RCC 7860 (cell line): ENCODE data around the gene PPP4R1.
A peak's percentile ranks its signal among the peaks of the same experiment; 100 is the strongest.

Experiments
- DNase-seq: peaks from one replicate; pipeline ENCODE4 v3.0.0-alpha.2; 2015; ENCODE audit warnings: low spot score
- FAIRE-seq: peaks from 2 replicates; lab custom pipeline; 2012; peaks lifted over from hg19 to GRCh38; lab: Jason Lieb, UNC

The PPP4R1 gene

DNA sequence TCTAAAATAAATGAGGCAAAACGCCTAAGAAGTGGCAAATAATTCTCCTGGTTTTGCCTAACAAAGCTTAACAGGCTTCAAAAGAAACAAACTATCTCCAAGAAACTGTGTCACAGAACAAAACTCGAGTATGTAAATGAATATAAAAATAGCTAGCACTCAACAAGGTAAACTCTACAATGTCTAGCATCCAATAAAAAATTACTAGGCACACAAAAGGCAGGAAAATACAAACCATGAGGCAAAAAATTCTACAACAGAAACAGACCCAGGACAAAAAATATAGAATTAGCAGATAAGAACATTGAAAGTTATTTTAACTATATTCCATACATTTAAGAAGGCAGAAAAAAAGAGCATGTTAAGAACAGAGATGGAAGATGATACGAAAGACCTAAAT is 16.8 kb downstream of the PPP4R1 start:
- FAIRE-seq: no peak
- no peak for DNase-seq

DNA sequence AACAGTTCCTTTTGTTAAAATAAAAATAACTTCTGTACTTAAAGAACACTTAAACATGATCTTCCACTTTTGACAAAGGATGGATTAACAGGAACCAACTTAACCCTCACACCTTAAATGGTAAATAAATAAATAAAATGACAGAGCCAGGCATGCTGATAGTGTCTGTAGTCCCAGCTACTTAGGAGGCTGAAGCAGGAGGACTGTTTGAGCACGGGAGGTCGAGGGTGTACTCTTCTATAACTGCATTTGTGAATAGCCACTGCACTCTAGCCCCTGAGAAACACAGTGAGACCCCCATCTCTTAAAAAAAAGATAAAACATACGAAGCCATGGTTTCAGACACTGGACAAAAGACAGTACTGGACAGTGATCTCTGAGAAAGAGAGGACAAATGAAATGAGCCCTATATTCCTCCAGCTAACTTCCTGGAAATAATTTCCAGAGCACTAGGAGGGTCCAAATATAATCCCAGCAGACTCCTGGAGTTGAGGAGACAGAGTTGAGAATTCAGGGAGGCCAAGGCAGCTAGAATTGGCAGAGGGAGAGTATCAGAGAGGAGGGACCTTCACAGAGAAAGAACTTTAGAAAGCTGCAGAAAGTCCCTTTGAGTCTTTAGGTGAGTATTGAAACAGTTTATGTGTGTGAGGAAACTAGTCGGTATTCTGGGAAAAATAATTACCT is 17.4 kb downstream of the PPP4R1 start:
- no peak for DNase-seq

DNA sequence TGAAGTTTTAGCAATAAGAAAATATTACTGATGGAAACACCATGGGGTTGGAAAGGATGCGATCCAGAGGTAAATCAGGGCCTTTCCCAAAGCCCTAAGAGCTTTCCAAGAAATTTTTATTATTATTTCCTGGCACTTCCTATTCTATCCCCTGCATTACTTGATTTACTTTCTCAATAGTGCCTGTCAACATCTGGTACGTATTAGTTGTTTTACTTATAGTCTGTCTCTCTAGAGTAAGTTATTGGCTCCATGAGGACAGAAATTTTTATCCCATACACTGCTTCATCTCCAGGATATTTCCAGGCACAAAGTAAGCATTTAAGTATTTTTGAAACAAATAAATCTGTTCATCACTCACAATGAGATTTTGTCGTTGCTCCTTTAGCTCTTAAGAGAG is 18.1 kb downstream of the PPP4R1 start:
- FAIRE-seq (no peak), DNase-seq (no peak)

More for the DNA sequence above, 17.4 kb downstream of the PPP4R1 start:
- no peak for FAIRE-seq

DNA sequence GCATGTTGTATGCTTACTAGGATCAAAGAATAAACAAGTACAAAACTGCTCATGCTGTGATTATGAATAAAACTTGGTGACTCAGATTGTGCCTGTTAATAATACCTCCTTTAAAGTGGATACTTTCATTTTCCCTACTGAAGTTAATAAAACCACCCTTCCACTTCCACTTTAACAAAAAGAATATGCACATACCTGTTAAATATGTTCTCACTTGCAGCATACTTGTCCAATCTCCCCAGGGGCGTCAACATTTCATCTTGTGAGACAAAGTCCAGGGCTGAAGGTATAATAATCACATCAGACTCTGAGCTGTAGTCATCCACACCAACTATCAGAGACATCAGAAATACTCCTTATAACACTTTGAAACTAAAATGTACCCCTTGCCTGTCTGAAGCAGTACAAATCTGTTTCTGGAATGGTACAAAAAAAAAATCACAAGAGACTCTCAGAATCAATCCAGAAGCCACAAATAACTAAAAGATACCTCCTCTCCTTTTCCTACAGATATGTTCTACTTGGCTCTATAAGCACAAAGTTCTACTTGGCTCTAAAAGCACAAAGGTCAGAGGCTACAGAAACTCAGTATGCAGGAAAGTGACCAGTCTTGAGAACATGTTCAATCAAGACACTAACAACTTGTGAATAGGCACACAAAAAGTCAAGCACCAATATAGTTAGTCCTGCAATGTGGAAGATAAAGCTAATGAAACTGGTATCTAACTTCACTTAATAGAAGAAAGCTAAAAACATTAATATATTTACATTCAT is 19.3 kb downstream of the PPP4R1 start:
- no peak for DNase-seq

DNA sequence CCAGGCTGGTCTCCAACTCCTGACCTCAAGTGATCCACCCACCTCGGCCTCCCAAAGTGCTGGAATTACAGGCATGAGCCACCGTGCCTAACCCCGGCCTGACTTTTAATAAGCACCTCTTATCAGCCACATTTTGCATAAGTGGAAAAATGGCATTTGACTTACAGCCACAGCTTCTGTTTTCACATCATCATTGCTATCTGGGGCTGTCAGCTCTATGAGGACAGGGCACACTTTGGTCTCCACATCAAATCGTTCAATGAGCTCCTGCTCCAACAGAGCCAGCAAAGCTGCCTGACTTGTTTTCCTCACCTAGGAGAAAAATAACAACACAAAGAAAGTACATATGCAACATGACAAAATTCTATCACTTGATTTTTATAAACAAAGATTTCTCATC is 26.4 kb downstream of the PPP4R1 start:
- DNase-seq (no peak), FAIRE-seq (no peak)

More for the DNA sequence above, 19.3 kb downstream of the PPP4R1 start:
- FAIRE-seq: no peak

DNA sequence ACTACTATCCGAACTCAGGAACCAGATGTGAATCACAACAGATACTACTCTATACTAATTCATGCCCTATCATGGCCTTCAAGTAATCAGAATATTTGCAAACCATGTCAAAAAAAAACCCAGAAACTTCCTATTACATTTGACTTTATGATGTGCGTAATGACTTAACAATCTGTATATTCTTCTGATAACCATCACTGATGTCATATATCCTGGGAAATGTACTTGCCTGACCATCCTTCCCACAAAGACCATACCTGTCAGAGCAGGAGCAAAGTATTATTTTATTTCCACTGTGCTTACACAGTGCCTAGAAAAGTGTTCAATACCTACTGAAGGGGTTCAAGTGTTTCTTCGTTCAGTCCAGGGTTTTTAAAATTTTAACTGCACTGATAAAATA is 27.5 kb downstream of the PPP4R1 start:
- DNase-seq (no peak), FAIRE-seq (no peak)

DNA sequence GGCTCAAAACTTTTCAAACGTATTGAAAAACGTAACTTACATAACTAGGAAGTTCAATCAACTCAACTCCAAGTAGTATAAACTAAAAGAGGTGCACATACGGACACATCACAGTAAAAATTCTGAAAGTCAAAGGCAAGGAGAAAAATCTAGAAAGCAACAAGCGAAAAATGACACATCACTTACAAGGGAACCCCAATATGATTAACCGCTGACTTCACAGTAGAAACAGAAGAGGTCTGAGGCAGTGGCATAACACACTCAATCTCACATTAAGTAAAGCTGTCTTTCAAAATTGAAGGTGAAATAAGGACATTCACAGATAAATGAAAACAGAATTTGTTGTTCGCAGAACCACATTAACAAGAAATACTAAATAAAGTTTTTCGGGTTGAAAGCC is 32.7 kb downstream of the PPP4R1 start:
- FAIRE-seq (no peak), DNase-seq (no peak)

DNA sequence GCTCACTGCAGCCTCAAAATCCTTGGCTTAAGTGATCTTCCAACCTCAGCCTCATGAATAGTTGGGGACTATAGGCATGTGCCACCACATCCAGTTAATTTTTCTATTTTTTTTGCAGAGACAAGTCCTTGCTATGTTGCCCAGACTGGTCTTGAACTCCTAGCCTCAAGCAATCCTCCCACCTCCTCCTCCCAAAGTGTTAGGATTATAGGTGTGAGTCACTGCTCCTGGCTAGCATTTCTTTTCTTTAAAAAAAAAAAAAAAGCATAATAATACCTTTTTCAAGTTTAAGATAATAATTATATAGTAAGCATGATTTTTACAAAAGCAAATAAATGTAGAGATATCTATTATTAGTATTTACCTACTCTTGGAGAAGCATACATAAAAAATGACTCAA is 36.1 kb downstream of the PPP4R1 start:
- FAIRE-seq (no peak), DNase-seq (no peak)

DNA sequence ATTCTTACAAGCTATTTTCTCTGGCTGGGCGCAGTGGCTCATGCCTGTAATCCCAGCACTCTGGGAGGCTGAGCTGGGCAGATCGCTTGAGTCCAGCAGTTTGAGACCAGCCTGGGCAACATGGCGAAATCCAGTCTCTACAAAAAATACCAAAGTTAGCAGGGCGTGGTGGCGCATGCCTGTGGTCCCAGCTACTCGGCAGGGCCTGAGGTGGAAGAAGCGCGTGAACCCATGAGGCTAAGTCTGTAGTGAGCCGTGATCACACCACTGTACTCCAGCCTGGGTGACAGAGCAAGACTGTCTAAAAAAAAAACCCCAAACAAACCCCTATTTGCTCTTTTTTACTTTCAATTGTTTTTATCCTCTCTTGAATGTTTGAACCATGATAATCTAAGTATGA is 37.0 kb downstream of the PPP4R1 start:
- no peak for FAIRE-seq
- no peak for DNase-seq

DNA sequence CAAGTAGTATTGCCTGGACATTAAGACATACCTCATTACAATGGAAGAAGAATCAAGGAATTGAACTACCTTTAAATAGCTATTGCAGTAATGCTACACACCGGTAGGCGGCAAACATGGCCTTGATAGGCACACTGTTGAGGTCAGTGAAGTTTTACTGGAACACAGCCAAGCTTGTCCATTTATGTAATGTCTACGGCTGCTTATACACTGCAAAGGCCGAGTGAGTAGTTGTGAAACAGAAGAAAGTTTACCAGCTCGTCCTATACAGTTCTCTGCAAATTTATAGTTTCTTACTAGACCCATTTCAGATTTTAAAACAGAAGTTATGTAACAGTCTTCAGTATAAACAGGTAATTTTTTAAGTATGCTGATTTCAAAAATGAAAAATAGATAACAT is 38.8 kb downstream of the PPP4R1 start:
- peak; percentile 79 for DNase-seq
- FAIRE-seq: peak; percentile 73

DNA sequence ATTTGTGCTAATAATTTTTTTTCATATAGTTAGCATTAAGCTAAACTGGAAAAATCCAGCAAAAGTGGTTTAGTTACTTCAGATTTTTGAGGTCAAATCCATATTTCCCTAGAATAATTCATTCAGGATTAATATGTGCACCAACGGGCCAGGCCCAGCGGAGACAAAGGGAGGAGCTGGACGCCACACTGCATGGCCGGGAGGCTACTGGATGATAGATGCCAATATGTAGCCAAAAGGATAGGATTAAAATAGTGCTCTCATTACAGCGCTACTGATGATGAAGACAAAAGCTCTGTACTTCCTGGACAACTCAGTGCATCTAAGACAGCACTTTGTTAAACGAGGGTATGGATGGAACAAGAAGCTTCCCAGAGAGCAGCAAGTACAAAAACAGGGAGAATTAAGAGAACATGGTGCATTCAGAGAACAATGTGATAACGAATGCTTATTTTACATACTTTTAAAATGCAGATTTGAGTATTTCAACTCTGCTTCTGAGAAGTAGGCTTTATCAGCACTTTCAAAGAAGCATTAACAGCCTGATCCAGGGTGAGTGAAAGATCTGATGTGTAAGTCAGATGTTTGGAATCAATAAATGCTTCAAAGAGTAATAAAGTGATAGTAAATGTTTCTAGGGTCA is 39.8 kb downstream of the PPP4R1 start:
- no peak for FAIRE-seq

DNA sequence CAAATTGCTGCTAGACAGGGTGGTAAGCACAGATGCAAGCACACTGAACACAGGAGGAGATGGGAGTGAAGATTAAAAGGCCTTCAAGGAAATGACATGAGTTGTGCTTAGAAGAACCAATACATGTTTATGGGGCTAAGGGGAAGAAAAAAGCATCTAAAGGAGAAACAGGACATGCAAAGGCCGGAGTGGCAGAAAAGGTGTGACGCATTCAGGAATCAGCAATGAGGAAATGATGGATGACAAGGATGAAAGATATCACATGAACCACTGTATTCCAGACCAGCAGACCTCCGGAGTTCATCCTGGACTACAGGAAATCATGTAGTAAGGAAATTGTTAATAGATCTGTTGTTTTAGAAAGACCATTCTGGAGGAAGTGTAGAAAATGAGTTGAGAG is 42.8 kb downstream of the PPP4R1 start:
- no peak for FAIRE-seq
- no peak for DNase-seq

More for the DNA sequence above, 39.8 kb downstream of the PPP4R1 start:
- DNase-seq: no peak

DNA sequence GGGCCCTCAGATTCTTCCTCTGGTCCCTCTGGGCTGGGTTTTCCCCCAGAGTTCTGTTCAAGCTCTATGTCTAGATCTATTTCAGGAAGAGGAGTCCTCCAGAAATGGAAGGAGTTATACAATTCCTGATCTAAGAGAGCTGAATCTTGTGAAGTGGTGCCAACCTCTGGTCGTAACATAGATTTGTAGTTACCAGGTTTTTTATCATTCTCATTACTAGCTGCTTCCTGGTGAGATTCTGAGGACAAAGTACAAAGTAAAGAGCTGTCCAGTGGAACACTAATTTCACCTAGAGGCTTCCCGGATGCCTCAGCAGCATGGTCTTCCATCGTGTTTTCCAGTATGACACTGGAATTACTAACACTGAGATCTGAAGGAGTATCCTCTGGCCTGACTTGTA is 44.1 kb downstream of the PPP4R1 start:
- no peak for DNase-seq
- FAIRE-seq: no peak

DNA sequence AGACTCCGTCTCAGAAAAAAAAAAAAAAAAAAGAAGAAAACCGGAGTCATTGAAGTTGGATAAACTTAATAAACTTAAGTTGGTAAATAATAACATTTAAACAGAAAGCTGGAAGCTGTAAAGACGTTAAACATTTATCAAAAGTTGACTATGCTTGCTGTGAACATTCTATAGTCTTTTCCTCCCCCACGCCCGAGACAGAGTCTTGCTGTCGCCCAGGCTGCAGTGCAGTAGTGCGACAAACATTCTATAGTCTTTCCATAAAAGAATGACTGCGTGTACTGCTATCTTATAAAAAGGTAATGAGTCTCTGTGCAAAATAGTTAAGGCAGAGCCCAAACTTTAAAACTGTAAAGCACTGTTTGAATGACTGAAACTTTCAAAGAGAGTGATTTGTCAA is 45.2 kb downstream of the PPP4R1 start:
- no peak for FAIRE-seq

DNA sequence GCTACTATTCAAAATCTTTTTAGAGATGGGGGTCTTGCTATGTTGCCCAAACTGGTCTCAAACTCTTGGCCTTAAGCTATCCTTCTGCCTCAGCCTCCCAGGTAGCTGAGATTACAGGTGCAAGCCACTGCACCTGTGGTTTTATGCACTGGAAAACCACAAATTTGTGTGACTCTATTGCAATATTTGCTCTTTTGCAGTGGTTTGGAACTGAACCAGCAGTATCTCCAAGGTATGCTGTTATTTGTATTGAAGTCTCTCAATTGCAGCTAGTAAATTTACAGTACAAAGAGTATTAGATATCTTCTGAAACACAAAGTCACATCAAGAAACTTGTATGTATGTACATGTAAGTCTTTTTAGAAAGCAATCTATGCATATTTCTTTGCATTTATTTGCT is 46.2 kb downstream of the PPP4R1 start:
- DNase-seq (no peak), FAIRE-seq (no peak)

More for the DNA sequence above, 45.2 kb downstream of the PPP4R1 start:
- DNase-seq: no peak

DNA sequence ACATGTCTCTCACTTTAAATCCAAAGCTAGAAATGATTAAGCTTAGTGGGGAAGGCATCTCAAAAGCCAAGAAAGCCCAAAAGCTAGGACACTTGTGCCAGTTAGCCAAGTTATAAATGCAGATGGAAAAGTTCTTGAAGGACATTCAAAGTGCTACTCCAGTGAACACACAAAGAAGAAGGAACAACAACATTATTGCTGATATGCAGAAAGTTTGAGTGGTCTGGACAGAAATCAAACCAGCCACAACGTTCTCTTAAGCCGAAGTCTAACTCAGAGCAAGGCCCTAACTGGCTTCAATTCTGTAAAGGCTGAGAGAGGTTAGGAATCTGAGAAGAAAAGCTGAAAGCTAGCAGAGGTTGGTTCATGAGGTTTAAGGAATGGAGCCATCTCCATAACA is 49.0 kb downstream of the PPP4R1 start:
- no peak for FAIRE-seq
- no peak for DNase-seq

DNA sequence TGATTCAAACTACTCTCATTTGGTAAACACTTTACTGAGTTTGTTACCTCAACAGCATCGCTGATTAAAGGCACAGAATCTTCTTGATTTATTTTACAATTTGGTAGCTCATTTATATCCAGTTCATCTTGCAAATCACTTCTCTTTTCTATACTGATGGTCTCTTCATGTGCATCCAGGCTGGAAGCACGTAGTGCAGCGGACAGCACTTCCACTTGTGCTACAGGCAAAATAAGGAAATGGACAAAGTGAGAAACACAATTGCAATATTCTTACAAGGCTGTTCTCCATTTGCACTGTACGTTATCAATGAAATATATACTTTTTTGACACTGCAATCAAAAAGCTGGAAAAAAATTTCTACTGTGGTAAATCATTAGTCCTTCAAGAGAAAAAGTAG is 51.0 kb downstream of the PPP4R1 start:
- DNase-seq (no peak), FAIRE-seq (no peak)

DNA sequence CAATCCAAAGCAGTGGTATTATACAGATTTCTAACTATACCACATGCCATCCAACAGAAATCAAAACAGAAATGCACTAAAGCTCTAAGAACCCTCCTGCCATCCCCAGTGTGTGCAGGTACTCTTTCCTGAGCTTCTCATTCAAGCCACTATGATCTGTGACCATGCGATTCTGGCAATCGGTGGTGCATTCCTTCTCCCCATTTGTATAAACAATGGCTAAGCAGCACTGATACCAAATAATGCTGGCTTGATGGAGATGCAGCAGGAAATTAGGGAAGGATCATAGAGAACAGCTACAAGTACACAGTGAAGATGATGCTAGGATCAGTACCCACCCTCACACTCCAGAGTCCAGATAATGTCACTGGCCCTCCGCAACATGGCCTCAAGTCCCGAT is 51.8 kb downstream of the PPP4R1 start:
- FAIRE-seq (no peak), DNase-seq (no peak)

DNA sequence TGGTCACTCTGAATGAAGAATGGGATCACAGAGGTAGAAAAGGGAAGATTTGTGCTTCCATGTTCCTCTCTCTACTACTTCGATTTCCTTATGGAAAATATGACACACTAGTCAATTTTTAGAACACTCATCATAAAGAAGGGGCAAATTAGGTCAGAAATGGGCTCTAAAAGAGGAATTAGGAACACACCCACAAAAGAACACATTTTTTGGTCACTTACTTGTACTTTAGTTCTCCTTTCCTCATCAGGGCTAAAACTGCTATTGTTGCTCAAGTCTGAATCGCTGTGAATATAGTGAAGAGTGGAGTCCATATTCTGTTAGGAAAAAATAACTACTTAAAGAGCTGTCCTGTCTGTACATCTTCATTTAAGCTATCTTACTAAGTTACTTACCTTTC is 52.6 kb downstream of the PPP4R1 start:
- FAIRE-seq (no peak), DNase-seq (no peak)

DNA sequence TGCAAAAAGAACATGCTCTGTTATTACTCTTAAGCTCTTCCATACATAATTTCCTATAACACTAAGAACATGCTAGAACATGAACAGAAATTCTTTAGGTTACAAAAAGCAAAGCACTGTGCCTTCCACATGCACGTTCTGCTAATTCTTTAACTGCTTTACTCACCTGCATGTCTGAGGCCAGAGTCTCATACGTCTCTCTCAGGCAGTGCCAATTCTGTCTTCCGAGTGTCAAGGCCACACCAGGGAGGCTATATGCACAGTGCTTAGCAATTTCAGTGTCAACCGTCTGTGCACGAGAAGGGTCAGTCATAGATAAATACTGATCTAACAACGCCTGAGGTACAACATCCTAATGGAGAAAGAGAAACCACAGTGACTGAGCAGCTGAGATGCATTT is 55.1 kb downstream of the PPP4R1 start:
- FAIRE-seq (no peak), DNase-seq (no peak)

DNA sequence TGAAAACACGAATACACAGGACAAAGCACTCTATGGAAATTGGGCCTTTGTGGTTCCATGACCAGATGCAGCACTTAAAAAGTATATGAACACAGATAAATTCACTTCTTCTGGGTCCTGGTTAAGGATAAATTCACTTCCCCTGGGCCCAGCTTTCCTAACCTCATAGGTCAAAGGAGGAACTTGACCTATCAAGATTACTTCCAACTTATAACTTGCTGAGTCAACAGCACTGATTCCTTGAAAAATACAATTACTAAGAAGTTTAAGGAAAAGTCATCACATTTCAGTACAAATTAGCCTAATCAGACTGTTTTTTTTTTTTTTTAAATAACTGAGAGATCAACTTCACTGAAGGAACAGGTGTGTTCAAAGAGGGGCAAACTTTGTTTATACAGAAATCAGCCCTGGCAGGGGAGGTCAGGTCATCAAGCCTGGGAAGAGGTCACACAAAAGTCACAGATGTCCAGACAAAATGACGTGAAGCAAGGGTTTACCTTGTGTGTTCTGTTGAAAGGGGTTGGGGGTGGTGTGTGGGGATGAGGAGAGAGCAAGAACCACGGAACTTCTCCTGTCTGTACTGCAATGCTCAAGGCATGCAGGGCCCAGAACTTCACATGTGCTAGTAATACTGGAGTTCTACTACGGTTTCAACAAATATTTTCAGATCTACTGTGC is 55.8 kb downstream of the PPP4R1 start:
- DNase-seq (no peak), FAIRE-seq (no peak)
